PC-3 (cell line): ENCODE data around the gene RANBP1.

ENCODE experiments used
- EZH2 ChIP-seq: fragments of 300-600 bp; sonication (generic); IDR thresholded peaks from one replicate; pipeline ENCODE4 v1.6.1; 2017; ENCODE audit warnings: antibody characterized with exemption, mild to moderate bottlenecking, low read length; ENCODE audit not compliant: unreplicated experiment
- TF ChIP-seq, protein P1 (sequence below): fragments of 300-600 bp; sonication (generic); conservative IDR thresholded peaks from 2 replicates; pipeline ENCODE4 v1.5.1; 2017; ENCODE audit warnings: antibody characterized with exemption, low read depth, mild to moderate bottlenecking, low read length

DNA sequence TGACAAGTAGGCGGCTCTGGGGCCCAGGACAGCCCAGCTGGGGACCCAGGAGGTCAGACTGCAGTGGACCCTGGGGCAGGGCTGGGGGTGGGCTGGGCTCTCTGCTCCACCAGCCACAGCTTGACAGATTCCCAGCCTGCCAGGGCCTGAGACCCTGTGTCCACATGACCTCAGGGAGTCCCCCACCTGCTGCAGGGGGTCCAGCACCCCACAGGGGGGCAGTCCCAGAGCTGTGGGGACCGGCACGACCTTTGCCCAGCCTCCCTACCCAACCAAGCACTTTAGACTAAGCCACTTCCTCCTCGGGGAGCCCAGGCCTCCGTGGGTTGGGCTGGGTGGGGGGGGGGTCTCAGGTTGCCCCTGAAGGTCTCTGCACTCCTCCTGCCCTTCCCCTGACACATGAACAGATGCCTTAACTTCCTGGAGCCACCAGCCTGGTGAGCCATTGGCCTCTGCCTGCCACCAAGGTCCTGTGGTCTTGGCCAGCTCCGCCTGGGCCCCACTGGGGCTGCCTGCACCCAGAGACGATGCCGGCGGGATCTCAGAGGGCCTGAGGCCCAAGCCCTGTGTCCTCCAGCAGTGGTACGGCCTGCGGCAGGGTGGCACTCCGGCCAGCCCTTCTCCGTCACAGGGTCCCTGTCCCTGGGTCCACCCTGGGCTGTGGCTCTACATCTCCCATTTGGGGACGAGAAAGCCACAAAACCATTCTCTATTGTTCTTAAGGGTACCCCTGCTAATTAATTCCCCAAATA, 31.5 kb downstream of the RANBP1 start:
- TF ChIP-seq, protein P1, sequence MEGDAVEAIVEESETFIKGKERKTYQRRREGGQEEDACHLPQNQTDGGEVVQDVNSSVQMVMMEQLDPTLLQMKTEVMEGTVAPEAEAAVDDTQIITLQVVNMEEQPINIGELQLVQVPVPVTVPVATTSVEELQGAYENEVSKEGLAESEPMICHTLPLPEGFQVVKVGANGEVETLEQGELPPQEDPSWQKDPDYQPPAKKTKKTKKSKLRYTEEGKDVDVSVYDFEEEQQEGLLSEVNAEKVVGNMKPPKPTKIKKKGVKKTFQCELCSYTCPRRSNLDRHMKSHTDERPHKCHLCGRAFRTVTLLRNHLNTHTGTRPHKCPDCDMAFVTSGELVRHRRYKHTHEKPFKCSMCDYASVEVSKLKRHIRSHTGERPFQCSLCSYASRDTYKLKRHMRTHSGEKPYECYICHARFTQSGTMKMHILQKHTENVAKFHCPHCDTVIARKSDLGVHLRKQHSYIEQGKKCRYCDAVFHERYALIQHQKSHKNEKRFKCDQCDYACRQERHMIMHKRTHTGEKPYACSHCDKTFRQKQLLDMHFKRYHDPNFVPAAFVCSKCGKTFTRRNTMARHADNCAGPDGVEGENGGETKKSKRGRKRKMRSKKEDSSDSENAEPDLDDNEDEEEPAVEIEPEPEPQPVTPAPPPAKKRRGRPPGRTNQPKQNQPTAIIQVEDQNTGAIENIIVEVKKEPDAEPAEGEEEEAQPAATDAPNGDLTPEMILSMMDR, result no peak
- no peak for TF ChIP-seq EZH2
